Left ventricle myocardium inferior (tissue), 1 donor: Measurements from ENCODE around the gene TDRD6. TPM values are rescaled to one million over a fixed set of nuclear protein-coding genes. Genes with fewer than 3 reads are reported as not detected.
"Not testable (repeated sequence)": the region's sequence is repeated elsewhere in the genome, so short reads cannot be mapped to it uniquely, and the experiment has no call there.

ENCODE experiments used
- DNase-seq: peaks from one replicate; pipeline ENCODE4 v3.0.0-alpha.2; 2020
- H3K27ac ChIP-seq: fragments of 200-600 bp; replicated peaks from 2 replicates; pipeline ENCODE4 v1.8.0; 2021
- H3K27me3 ChIP-seq: fragments of 200-600 bp; 2 replicates; pipeline ENCODE4 v1.8.0; 2021; ENCODE audit warnings: low read depth
- H3K36me3 ChIP-seq: fragments of 200-600 bp; 2 replicates; pipeline ENCODE4 v1.8.0; 2021
- H3K4me1 ChIP-seq: fragments of 200-600 bp; 2 replicates; pipeline ENCODE4 v1.8.0; 2021
- H3K4me3 ChIP-seq: fragments of 200-600 bp; 2 replicates; pipeline ENCODE4 v1.8.0; 2021; ENCODE audit warnings: mild to moderate bottlenecking, moderate library complexity
- H3K9me3 ChIP-seq: fragments of 200-600 bp; replicated peaks from 2 replicates; pipeline ENCODE4 v1.8.0; 2021
- CTCF ChIP-seq: fragments of 200-600 bp; IDR thresholded peaks from 2 replicates; pipeline ENCODE4 v1.8.0; 2021; ENCODE audit warnings: antibody characterized with exemption, mild to moderate bottlenecking, borderline replicate concordance
- intact Hi-C: fragments of 100-400 bp; cut with micrococcal nuclease; formaldehyde crosslinking; loops from one replicate; pipeline ENCODE4 v1.11.0; 2022
- total RNA-seq: library from RNA; stranded (reverse); fragmentation: NEBNext Ultra II Directional; extraction: Animal tissue kit (Norgen Biotek cat#: 25700); gene quantifications from one replicate; pipeline ENCODE4 v1.2.1, GENCODE V29; 2021
- donor health status: DM: no; HTN: yes; CAD: no; lungs with severe emphysema.

TDRD6 gene
- total RNA-seq, 1 donor from 2014 or later: 0.36 TPM

- no peak for TF ChIP-seq CTCF
- Histone ChIP-seq H3K9me3 (no peaks in the 10 kb centered on the region), H3K36me3 (no peaks in the 10 kb centered on the region), H3K4me3 (no peak overlapping the region), H3K27ac (no peak overlapping the region), H3K4me1 (peaks cover 14% of the 10 kb centered on the region), H3K27me3 (peaks cover 54% of the 10 kb centered on the region)
- DNase-seq: no peak
- intact Hi-C loops: no loop called here
Observed at GRCh38 chr6:46736906-46737305, 49.2 kb downstream of the TDRD6 start.

GRCh38 chr6:46741482-46741881 lies 53.8 kb downstream of the TDRD6 start:
- intact Hi-C loops: no loop called here
- Histone ChIP-seq H3K27ac (no peak overlapping the region), H3K36me3 (no peaks in the 10 kb centered on the region), H3K27me3 (peaks cover 37% of the 10 kb centered on the region), H3K9me3 (no peaks in the 10 kb centered on the region), H3K4me1 (no peaks in the 10 kb centered on the region), H3K4me3 (no peak overlapping the region)
- TF ChIP-seq CTCF: no peak
- DNase-seq: no peak

GRCh38 chr6:46741910-46742309 lies 54.2 kb downstream of the TDRD6 start:
- Histone ChIP-seq H3K9me3 (no peaks in the 10 kb centered on the region), H3K27ac (no peak overlapping the region), H3K36me3 (no peaks in the 10 kb centered on the region), H3K27me3 (peaks cover 33% of the 10 kb centered on the region), H3K4me1 (no peaks in the 10 kb centered on the region), H3K4me3 (no peak overlapping the region)
- no peak for TF ChIP-seq CTCF
- intact Hi-C loops: no loop called here
- no peak for DNase-seq

GRCh38 chr6:46743425-46744158 lies 55.9 kb downstream of the TDRD6 start:
- Histone ChIP-seq H3K27ac (no peak overlapping the region), H3K4me1 (no peaks in the 10 kb centered on the region), H3K4me3 (no peak overlapping the region), H3K9me3 (no peaks in the 10 kb centered on the region), H3K27me3 (peaks cover 16% of the 10 kb centered on the region), H3K36me3 (no peaks in the 10 kb centered on the region)
- DNase-seq: no peak
- intact Hi-C loops: no loop called here
- no peak for TF ChIP-seq CTCF

GRCh38 chr6:46744159-46744725 lies 56.6 kb downstream of the TDRD6 start:
- H3K27ac ChIP-seq, H3K4me1 ChIP-seq, DNase-seq, H3K27me3 ChIP-seq, intact Hi-C loops, H3K9me3 ChIP-seq, H3K4me3 ChIP-seq, H3K36me3 ChIP-seq: not testable (repeated sequence)

- H3K27me3 ChIP-seq: peaks cover 3% of the 10 kb centered on the region
- no peak overlapping the region for H3K27ac ChIP-seq
- intact Hi-C loops: no loop called here
- H3K9me3 ChIP-seq: no peaks in the 10 kb centered on the region
- no peak for TF ChIP-seq CTCF
- no peaks in the 10 kb centered on the region for H3K36me3 ChIP-seq
- no peaks in the 10 kb centered on the region for H3K4me1 ChIP-seq
- H3K4me3 ChIP-seq: no peak overlapping the region
- no peak for DNase-seq
Observed at GRCh38 chr6:46745973-46746372, 58.3 kb downstream of the TDRD6 start.
